WTC11 (cell line): ENCODE measurements around the gene CCDC185. TPM values are rescaled to one million over a fixed set of nuclear protein-coding genes. Genes with fewer than 3 reads are reported as not detected.

Experiments
- ATAC-seq: fragments of 200-7000 bp; cut with Tn5 transposase; 2 replicates; pipeline ENCODE4 v1.10.0; 2021; ENCODE audit warnings: mild to moderate bottlenecking, moderate library complexity
- CTCF ChIA-PET: fragments of 300-600 bp; sonication (Branson Sonifier 250); formaldehyde crosslinking; loops from one replicate; lab custom pipeline; 2021; ENCODE audit warnings: antibody characterized with exemption; lab: Charles Lee
- POLR2A ChIA-PET: fragments of 350-600 bp; sonication (Branson Sonifier 250); formaldehyde crosslinking; loops from one replicate; lab custom pipeline; 2021; ENCODE audit warnings: antibody characterized with exemption; lab: Charles Lee
- DNase-seq: peaks from one replicate; pipeline ENCODE4 v3.0.0; 2021; ENCODE audit warnings: low spot score
- H3K27ac Mint-ChIP-seq: 2 replicates; pipeline ENCODE4 v1.8.0; 2021; ENCODE audit warnings: mixed read lengths
- H3K27me3 Mint-ChIP-seq: 2 replicates; pipeline ENCODE4 v1.8.0; 2021; ENCODE audit warnings: low read depth, mild to moderate bottlenecking, moderate library complexity, mixed read lengths
- H3K36me3 Mint-ChIP-seq: 2 replicates; pipeline ENCODE4 v1.8.0; 2021; ENCODE audit warnings: mixed read lengths
- H3K4me1 Mint-ChIP-seq: 2 replicates; pipeline ENCODE4 v1.8.0; 2022; ENCODE audit warnings: mixed read lengths
- H3K4me3 Mint-ChIP-seq: 2 replicates; pipeline ENCODE4 v1.8.0; 2021; ENCODE audit warnings: mild to moderate bottlenecking, moderate library complexity, mixed read lengths
- H3K9me3 Mint-ChIP-seq: 2 replicates; pipeline ENCODE4 v1.8.0; 2021; ENCODE audit warnings: mixed read lengths
- CTCF ChIP-seq: fragments of 200-600 bp; IDR thresholded peaks from 2 replicates; pipeline ENCODE4 v1.8.0; 2022; ENCODE audit warnings: antibody characterized with exemption
- EMX1 ChIP-seq: fragments of 250-450 bp; sonication (Bioruptor Pico); IDR thresholded peaks from 2 replicates; pipeline ENCODE4 v1.8.0; 2021; ENCODE audit warnings: mild to moderate bottlenecking
- GABPB1 ChIP-seq: sonication (generic); formaldehyde crosslinking; IDR thresholded peaks from 2 replicates; pipeline ENCODE4 v1.8.1; 2023; ENCODE audit warnings: mild to moderate bottlenecking, missing genetic modification reagents
- GRHL2 ChIP-seq: fragments of 250-450 bp; sonication (Bioruptor Pico); IDR thresholded peaks from 2 replicates; pipeline ENCODE4 v1.8.0; 2022; ENCODE audit warnings: mild to moderate bottlenecking, moderate library complexity; ENCODE audit not compliant: insufficient replicate concordance, severe bottlenecking
- IRF2 ChIP-seq: sonication (generic); formaldehyde crosslinking; IDR thresholded peaks from 2 replicates; pipeline ENCODE4 v1.8.0; 2022; ENCODE audit warnings: low read depth, missing genetic modification reagents, borderline replicate concordance
- MYBL2 ChIP-seq: sonication (generic); formaldehyde crosslinking; IDR thresholded peaks from 2 replicates; pipeline ENCODE4 v1.8.1; 2023; ENCODE audit warnings: mild to moderate bottlenecking, moderate library complexity, missing genetic modification reagents
- NR1H2 ChIP-seq: sonication (generic); formaldehyde crosslinking; IDR thresholded peaks from 2 replicates; pipeline ENCODE4 v1.9.0; 2021; ENCODE audit warnings: mild to moderate bottlenecking, moderate library complexity, missing genetic modification reagents
- NR3C1 ChIP-seq: sonication (generic); formaldehyde crosslinking; conservative IDR thresholded peaks from 2 replicates; pipeline ENCODE4 v1.8.1; 2023; ENCODE audit warnings: low read depth, mild to moderate bottlenecking, missing genetic modification reagents
- OVOL2 ChIP-seq: fragments of 250-450 bp; sonication (Bioruptor Pico); IDR thresholded peaks from 2 replicates; pipeline ENCODE4 v1.9.0; 2021; ENCODE audit warnings: mild to moderate bottlenecking, borderline replicate concordance
- TCF7 ChIP-seq: sonication (generic); formaldehyde crosslinking; IDR thresholded peaks from 2 replicates; pipeline ENCODE4 v1.8.0; 2022; ENCODE audit warnings: mild to moderate bottlenecking, low read depth, missing genetic modification reagents, moderate library complexity
- TP53 ChIP-seq: sonication (generic); formaldehyde crosslinking; IDR thresholded peaks from 2 replicates; pipeline ENCODE4 v1.8.1; 2023; ENCODE audit warnings: mild to moderate bottlenecking, missing genetic modification reagents
- ZNF263 ChIP-seq: sonication (generic); formaldehyde crosslinking; IDR thresholded peaks from 2 replicates; pipeline ENCODE4 v1.8.1; 2022; ENCODE audit warnings: low read depth, mild to moderate bottlenecking, moderate library complexity, missing genetic modification reagents
- ZNF317 ChIP-seq: sonication (generic); formaldehyde crosslinking; IDR thresholded peaks from 2 replicates; pipeline ENCODE4 v1.8.1; 2023; ENCODE audit warnings: low read depth, mild to moderate bottlenecking, moderate library complexity, missing genetic modification reagents, borderline replicate concordance
- ZNF671 ChIP-seq: fragments of 250-450 bp; sonication (Bioruptor Pico); IDR thresholded peaks from 2 replicates; pipeline ENCODE4 v1.8.0; 2021; ENCODE audit warnings: mild to moderate bottlenecking
- ZSCAN18 ChIP-seq: fragments of 250-450 bp; sonication (Bioruptor Pico); IDR thresholded peaks from 2 replicates; pipeline ENCODE4 v2.1.2; 2022; ENCODE audit warnings: mild to moderate bottlenecking, moderate library complexity
- total RNA-seq: library from RNA; stranded (reverse); gene quantifications from 3 replicates; pipeline ENCODE4 v1.2.3, GENCODE V29; 2021
- TF ChIP-seq, protein P1 (sequence below): sonication (generic); formaldehyde crosslinking; IDR thresholded peaks from 2 replicates; pipeline ENCODE4 v1.8.1; 2023; ENCODE audit warnings: mild to moderate bottlenecking, missing genetic modification reagents
- TF ChIP-seq, protein P2 (sequence below): sonication (generic); formaldehyde crosslinking; IDR thresholded peaks from 2 replicates; pipeline ENCODE4 v1.8.1; 2023; ENCODE audit warnings: mild to moderate bottlenecking, missing genetic modification reagents, moderate library complexity
- TF ChIP-seq, protein P3 (sequence below): sonication (generic); formaldehyde crosslinking; IDR thresholded peaks from 2 replicates; pipeline ENCODE4 v1.8.1; 2022; ENCODE audit warnings: missing genetic modification reagents, borderline replicate concordance
- TF ChIP-seq, protein P4 (sequence below): sonication (generic); formaldehyde crosslinking; conservative IDR thresholded peaks from 2 replicates; pipeline ENCODE4 v1.8.1; 2022; ENCODE audit warnings: mild to moderate bottlenecking, missing genetic modification reagents

The CCDC185 gene
- total RNA-seq, 1 experiment from 2014 or later, result not detected

DNA sequence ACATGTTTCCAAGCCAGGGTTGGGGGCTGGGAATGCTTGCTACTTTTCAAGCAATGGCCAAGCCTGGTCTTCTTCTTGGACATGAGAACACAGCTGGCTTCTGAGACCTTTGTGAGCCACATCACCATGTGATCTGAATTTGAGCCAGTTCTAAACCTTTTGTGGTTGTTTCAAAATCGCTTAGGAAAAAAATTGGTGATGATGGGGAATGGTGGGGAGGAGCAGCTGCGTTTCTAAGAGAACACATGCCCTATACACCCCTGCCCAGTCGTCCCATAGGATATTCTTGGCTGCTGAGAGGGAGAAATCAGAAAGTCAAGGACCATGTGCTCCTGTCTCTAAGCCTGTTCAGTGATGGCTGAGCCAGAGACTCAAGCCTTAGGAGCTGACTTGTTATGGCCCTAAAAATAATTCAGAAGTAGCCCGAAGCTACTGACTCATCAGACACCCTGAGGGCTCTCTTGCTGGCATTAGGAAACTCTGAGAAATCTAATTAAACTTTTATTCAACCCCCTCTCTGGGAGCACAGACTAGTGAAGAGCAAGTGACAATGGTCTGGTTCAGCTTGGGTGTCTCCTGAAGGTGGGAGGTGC lies 30.5 kb downstream of the CCDC185 start:
- no peak overlapping the region for H3K4me3 Mint-ChIP-seq
- no peak for ATAC-seq

GRCh38 chr1:223425550-223425949 lies 32.3 kb downstream of the CCDC185 start:
- Mint-ChIP-seq H3K27ac (no peak overlapping the region), H3K27me3 (no peaks in the 10 kb centered on the region; the same call in 1 of the 2 replicates), H3K4me3 (no peak overlapping the region), H3K36me3 (no peaks in the 10 kb centered on the region), H3K4me1 (0 out of 2 replicates have a peak, but pooled peaks cover 3% of the 10 kb centered on the region), H3K9me3 (peaks cover 11% of the 10 kb centered on the region)
- CTCF ChIA-PET, result no interaction called here
- no peak for TF ChIP-seq NR1H2 (CRISPR knock-in tag)
- TF ChIP-seq, protein P1, sequence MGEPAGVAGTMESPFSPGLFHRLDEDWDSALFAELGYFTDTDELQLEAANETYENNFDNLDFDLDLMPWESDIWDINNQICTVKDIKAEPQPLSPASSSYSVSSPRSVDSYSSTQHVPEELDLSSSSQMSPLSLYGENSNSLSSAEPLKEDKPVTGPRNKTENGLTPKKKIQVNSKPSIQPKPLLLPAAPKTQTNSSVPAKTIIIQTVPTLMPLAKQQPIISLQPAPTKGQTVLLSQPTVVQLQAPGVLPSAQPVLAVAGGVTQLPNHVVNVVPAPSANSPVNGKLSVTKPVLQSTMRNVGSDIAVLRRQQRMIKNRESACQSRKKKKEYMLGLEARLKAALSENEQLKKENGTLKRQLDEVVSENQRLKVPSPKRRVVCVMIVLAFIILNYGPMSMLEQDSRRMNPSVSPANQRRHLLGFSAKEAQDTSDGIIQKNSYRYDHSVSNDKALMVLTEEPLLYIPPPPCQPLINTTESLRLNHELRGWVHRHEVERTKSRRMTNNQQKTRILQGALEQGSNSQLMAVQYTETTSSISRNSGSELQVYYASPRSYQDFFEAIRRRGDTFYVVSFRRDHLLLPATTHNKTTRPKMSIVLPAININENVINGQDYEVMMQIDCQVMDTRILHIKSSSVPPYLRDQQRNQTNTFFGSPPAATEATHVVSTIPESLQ (CRISPR knock-in tag), result no peak
- TF ChIP-seq MYBL2 (CRISPR knock-in tag), result no peak
- TF ChIP-seq OVOL2 (CRISPR knock-in tag), result no peak
- TF ChIP-seq ZNF671 (CRISPR knock-in tag), result no peak
- no peak for TF ChIP-seq CTCF
- no peak for TF ChIP-seq ZNF317 (CRISPR knock-in tag)
- no peak for TF ChIP-seq GRHL2 (CRISPR knock-in tag)
- POLR2A ChIA-PET, result no interaction called here
- ATAC-seq (no peak), DNase-seq (no peak)

More for the DNA sequence above, 30.5 kb downstream of the CCDC185 start:
- Mint-ChIP-seq H3K36me3 (no peaks in the 10 kb centered on the region), H3K27ac (no peak overlapping the region), H3K4me1 (peaks cover 4% of the 10 kb centered on the region), H3K27me3 (no peaks in the 10 kb centered on the region; the same call in 1 of the 2 replicates), H3K9me3 (peaks cover 10% of the 10 kb centered on the region)
- TF ChIP-seq IRF2 (no peak), GABPB1 (CRISPR knock-in tag) (no peak)
- no peak for DNase-seq
- ChIA-PET POLR2A (no interaction called here), CTCF (no interaction called here)

DNA sequence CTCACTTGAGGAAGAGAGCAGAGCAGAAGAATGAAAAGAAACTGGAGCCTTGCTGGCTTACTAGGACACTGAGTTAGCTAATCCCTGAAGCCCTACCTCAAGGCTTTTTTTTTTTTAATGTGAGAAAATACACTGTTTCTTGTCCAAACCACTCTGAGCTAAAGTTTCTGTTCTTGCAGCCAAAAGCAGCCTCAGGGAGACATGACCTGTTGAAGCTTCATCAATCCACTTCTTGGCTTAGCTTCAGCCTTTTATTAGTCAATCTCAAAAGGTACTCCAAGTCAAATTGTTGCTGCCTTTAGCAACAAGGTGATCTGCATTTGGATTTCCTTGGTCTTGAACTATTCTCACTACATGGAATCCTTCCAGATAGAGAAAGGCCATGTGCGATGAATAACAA lies 33.7 kb downstream of the CCDC185 start:
- ATAC-seq (no peak), DNase-seq (no peak)
- Mint-ChIP-seq H3K9me3 (peaks cover 11% of the 10 kb centered on the region), H3K36me3 (no peaks in the 10 kb centered on the region), H3K4me1 (0 out of 2 replicates have a peak, but pooled peaks cover 3% of the 10 kb centered on the region), H3K27me3 (no peaks in the 10 kb centered on the region; the same call in 1 of the 2 replicates), H3K4me3 (no peak overlapping the region), H3K27ac (no peak overlapping the region)
- TF ChIP-seq, protein P2, sequence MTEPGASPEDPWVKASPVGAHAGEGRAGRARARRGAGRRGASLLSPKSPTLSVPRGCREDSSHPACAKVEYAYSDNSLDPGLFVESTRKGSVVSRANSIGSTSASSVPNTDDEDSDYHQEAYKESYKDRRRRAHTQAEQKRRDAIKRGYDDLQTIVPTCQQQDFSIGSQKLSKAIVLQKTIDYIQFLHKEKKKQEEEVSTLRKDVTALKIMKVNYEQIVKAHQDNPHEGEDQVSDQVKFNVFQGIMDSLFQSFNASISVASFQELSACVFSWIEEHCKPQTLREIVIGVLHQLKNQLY (CRISPR knock-in tag), result no peak
- TF ChIP-seq TCF7 (CRISPR knock-in tag) (no peak), ZNF263 (CRISPR knock-in tag) (no peak)
- POLR2A ChIA-PET, result no interaction called here
- CTCF ChIA-PET, result interaction anchor here (0.8 to 1.0 kb wide), 2 partner anchors 105 to 293 kb away, joined by 3 read pairs; no protein-coding TSS in a partner anchor

DNA sequence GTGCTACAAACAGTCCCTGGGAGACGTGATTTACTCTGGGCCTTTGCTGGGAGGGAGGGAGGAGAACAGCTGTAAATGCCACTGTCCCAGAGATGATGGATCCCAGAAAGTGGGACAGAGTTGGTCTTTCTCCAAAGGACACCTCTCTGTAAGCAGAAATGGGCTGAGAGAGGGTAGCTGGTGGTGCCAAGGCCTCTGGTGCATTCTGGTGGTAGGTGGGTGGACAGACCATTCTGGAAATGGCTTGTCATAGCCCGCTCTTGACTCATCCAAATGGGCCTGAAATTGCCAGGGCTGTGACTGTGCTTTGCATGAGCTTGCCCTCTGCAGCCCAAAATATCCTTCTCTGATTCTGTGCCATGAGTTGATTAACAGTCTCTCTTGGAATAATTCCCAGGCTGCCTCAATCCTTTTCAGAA lies 36.1 kb downstream of the CCDC185 start:
- ChIA-PET POLR2A (no interaction called here), CTCF (no interaction called here)
- Mint-ChIP-seq H3K27ac (no peak overlapping the region), H3K36me3 (no peaks in the 10 kb centered on the region), H3K4me3 (no peak overlapping the region), H3K9me3 (peaks cover 11% of the 10 kb centered on the region), H3K27me3 (no peaks in the 10 kb centered on the region; the same call in 1 of the 2 replicates), H3K4me1 (no peaks in the 10 kb centered on the region)
- no peak for DNase-seq
- ATAC-seq, result no peak
- TF ChIP-seq TP53, result no peak
- TF ChIP-seq ZSCAN18 (CRISPR knock-in tag), result no peak
- TF ChIP-seq, protein P3, sequence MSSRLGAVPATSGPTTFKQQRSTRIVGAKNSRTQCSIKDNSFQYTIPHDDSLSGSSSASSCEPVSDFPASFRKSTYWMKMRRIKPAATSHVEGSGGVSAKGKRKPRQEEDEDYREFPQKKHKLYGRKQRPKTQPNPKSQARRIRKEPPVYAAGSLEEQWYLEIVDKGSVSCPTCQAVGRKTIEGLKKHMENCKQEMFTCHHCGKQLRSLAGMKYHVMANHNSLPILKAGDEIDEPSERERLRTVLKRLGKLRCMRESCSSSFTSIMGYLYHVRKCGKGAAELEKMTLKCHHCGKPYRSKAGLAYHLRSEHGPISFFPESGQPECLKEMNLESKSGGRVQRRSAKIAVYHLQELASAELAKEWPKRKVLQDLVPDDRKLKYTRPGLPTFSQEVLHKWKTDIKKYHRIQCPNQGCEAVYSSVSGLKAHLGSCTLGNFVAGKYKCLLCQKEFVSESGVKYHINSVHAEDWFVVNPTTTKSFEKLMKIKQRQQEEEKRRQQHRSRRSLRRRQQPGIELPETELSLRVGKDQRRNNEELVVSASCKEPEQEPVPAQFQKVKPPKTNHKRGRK (CRISPR knock-in tag), result no peak
- TF ChIP-seq, protein P4, sequence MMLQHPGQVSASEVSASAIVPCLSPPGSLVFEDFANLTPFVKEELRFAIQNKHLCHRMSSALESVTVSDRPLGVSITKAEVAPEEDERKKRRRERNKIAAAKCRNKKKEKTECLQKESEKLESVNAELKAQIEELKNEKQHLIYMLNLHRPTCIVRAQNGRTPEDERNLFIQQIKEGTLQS (CRISPR knock-in tag), result no peak
- TF ChIP-seq EMX1 (CRISPR knock-in tag), result no peak
- TF ChIP-seq NR1H2 (CRISPR knock-in tag), result no peak
- TF ChIP-seq NR3C1 (CRISPR knock-in tag), result no peak
